H1 (cell line): Measurements from ENCODE around the gene CDCA7L.

Experiments used
- ATF3 ChIP-seq: IDR thresholded peaks from 2 replicates; pipeline ENCODE4 v1.6.1; 2011; ENCODE audit warnings: low read depth, mild to moderate bottlenecking, low read length; ENCODE audit not compliant: insufficient read depth
- CTCF ChIP-seq, 3 experiments: IDR thresholded peaks; 1 replicate in 2 of 3; 2 replicates in 1 of 3; pipeline versions ENCODE4 v1.5.1 to v1.6.1; 2011; ENCODE audit warnings: low read length in 3 of 3, mild to moderate bottlenecking in 3 of 3, inconsistent platforms in 2 of 3, low read depth in 1 of 3, moderate library complexity in 1 of 3; ENCODE audit not compliant: insufficient read depth in 1 of 3; ENCODE audit errors: control extremely low read depth in 1 of 3
- EZH2 ChIP-seq: fragments of 200-600 bp; sonication (generic); IDR thresholded peaks from 2 replicates; pipeline ENCODE4 v1.7.1; 2012; ENCODE audit warnings: low read depth, mild to moderate bottlenecking, moderate library complexity, low read length, inconsistent platforms; ENCODE audit not compliant: severe bottlenecking
- FOSL1 ChIP-seq: IDR thresholded peaks from 2 replicates; pipeline ENCODE4 v1.6.1; 2011; ENCODE audit warnings: mild to moderate bottlenecking, low read depth, low read length, moderate library complexity; ENCODE audit not compliant: insufficient read depth
- MAFK ChIP-seq: IDR thresholded peaks from 2 replicates; pipeline ENCODE4 v1.6.1; 2012; ENCODE audit warnings: low read depth, mild to moderate bottlenecking, improper control_type of control experiment, low read length
- MAX ChIP-seq: IDR thresholded peaks from 2 replicates; pipeline ENCODE4 v1.6.1; 2012; ENCODE audit warnings: inconsistent platforms
- POLR2A ChIP-seq, 2 experiments: IDR thresholded peaks; 1 replicate in 1 of 2; 2 replicates in 1 of 2; pipeline ENCODE4 v1.6.1; 2011; ENCODE audit warnings: low read depth in 2 of 2, low read length in 2 of 2, mild to moderate bottlenecking in 2 of 2; ENCODE audit errors: control extremely low read depth in 1 of 2
- POLR2AphosphoS5 ChIP-seq: IDR thresholded peaks from 2 replicates; pipeline ENCODE4 v1.6.1; 2011; ENCODE audit warnings: low read depth, low read length
- RAD21 ChIP-seq, 2 experiments: IDR thresholded peaks in 1 of 2; conservative IDR thresholded peaks in 1 of 2; 2 replicates each; pipeline ENCODE4 v1.6.1; 2011; ENCODE audit warnings: low read depth in 2 of 2, low read length in 2 of 2, improper control_type of control experiment in 1 of 2, inconsistent platforms in 1 of 2, mild to moderate bottlenecking in 1 of 2, moderate library complexity in 1 of 2
- SIRT6 ChIP-seq: IDR thresholded peaks from one replicate; pipeline ENCODE4 v1.7.1; 2012; ENCODE audit warnings: low read length, inconsistent platforms
- SP2 ChIP-seq: IDR thresholded peaks from 2 replicates; pipeline ENCODE4 v1.6.1; 2012; ENCODE audit warnings: mild to moderate bottlenecking, low read length, inconsistent platforms
- TAF1 ChIP-seq: IDR thresholded peaks from 2 replicates; pipeline ENCODE4 v1.6.1; 2011; ENCODE audit warnings: mild to moderate bottlenecking, low read depth, low read length
- TCF12 ChIP-seq: IDR thresholded peaks from 2 replicates; pipeline ENCODE4 v1.6.1; 2011; ENCODE audit warnings: low read depth, mild to moderate bottlenecking, low read length
- YY1 ChIP-seq: IDR thresholded peaks from 2 replicates; pipeline ENCODE4 v1.6.1; 2011; ENCODE audit warnings: low read depth, mild to moderate bottlenecking, low read length

GRCh38 chr7:21941611-21942141 is 4.0 kb downstream of the CDCA7L start:
- TF ChIP-seq POLR2AphosphoS5 = no peak
- no peak for TF ChIP-seq RAD21 (IDR thresholded peaks at IDR 0.05 in 1 of 2, conservative IDR thresholded peaks at IDR 0.05 in 1 of 2; ENCODE audit: low read depth in 2 of 2, low read length in 2 of 2)
- TF ChIP-seq MAX = no peak
- no peak for TF ChIP-seq MAFK
- no peak for TF ChIP-seq EZH2
- no peak for TF ChIP-seq TAF1
- no peak for TF ChIP-seq ATF3
- no peak for TF ChIP-seq POLR2A (IDR thresholded peaks at IDR 0.05; ENCODE audit: control extremely low read depth in 1 of 2, low read depth in 2 of 2, low read length in 2 of 2)
- TF ChIP-seq TCF12 = no peak
- TF ChIP-seq CTCF (IDR thresholded peaks at IDR 0.05; ENCODE audit: control extremely low read depth in 1 of 3, insufficient read depth in 1 of 3, low read depth in 1 of 3, low read length in 3 of 3) = no peak
- TF ChIP-seq SIRT6 = no peak
- no peak for TF ChIP-seq FOSL1
- no peak for TF ChIP-seq YY1
- no peak for TF ChIP-seq SP2
